BE2C (cell line): ENCODE results near the gene PRND.

Experiments
- DNase-seq: peaks from one replicate; pipeline ENCODE4 v3.0.0-alpha.2; 2020
- H3K27me3 ChIP-seq: fragments of 250-450 bp; sonication (Bioruptor Pico); 2 replicates; pipeline ENCODE4 v1.5.1; 2020; ENCODE audit warnings: mild to moderate bottlenecking
- H3K36me3 ChIP-seq: fragments of 250-450 bp; sonication (Bioruptor Pico); 2 replicates; pipeline ENCODE4 v1.5.1; 2020; ENCODE audit warnings: mild to moderate bottlenecking
- H3K4me1 ChIP-seq: fragments of 250-450 bp; sonication (Bioruptor Pico); 2 replicates; pipeline ENCODE4 v1.5.1; 2020
- H3K4me3 ChIP-seq: 2 replicates; pipeline ENCODE4 v1.5.1; 2011; ENCODE audit warnings: low read depth, low read length
- H3K9me3 ChIP-seq: fragments of 250-450 bp; sonication (Bioruptor Pico); 2 replicates; pipeline ENCODE4 v1.5.1; 2020
- TF ChIP-seq, protein P1 (sequence below): IDR thresholded peaks from 2 replicates; pipeline ENCODE4 v1.5.1; 2012; ENCODE audit warnings: mild to moderate bottlenecking, low read depth, low read length

Gene PRND

DNA sequence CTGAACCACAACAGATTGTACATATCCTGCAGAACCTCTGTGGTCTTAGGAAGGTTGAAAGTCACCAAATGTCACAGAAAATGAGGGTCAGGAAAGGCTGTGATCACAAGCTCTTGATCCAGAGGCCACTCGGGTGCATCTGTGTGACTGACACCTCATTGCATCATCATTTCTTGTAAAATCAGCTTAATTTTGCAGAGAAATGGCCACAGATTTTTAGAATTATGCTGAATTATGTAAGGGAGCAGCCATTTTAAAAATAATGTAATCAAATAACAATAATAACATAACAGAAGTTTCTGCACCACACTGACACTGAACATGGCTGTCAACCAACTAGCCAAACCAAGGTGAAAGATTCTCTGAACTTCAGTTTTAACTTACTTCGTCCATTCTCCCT is 32.5 kb upstream of the PRND start:
- no peaks in the 10 kb centered on the region for H3K27me3 ChIP-seq
- H3K9me3 ChIP-seq: no peaks in the 10 kb centered on the region
- no peak for DNase-seq
- H3K4me3 ChIP-seq: no peak overlapping the region
- TF ChIP-seq, protein P1, sequence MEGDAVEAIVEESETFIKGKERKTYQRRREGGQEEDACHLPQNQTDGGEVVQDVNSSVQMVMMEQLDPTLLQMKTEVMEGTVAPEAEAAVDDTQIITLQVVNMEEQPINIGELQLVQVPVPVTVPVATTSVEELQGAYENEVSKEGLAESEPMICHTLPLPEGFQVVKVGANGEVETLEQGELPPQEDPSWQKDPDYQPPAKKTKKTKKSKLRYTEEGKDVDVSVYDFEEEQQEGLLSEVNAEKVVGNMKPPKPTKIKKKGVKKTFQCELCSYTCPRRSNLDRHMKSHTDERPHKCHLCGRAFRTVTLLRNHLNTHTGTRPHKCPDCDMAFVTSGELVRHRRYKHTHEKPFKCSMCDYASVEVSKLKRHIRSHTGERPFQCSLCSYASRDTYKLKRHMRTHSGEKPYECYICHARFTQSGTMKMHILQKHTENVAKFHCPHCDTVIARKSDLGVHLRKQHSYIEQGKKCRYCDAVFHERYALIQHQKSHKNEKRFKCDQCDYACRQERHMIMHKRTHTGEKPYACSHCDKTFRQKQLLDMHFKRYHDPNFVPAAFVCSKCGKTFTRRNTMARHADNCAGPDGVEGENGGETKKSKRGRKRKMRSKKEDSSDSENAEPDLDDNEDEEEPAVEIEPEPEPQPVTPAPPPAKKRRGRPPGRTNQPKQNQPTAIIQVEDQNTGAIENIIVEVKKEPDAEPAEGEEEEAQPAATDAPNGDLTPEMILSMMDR: no peak
- no peaks in the 10 kb centered on the region for H3K4me1 ChIP-seq
- H3K36me3 ChIP-seq: no peaks in the 10 kb centered on the region

DNA sequence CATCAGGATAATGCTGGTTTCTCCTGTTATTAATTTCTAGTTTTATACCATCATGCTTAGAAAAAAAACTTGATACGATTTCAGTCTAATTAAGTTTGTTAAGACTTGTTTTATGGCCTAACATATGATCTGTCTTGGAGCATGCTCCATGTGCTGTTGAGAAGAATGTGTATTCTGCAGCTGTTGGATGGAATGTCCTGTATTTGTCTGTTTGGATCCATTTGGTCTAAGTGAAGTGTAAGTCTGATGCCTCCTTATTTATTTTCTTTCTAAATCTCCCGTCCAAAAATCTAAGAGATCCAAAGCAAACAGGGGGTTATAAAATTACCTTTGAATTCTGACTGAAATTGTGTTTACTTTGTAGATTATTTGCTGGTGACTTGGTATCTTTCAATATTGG is 30.0 kb upstream of the PRND start:
- no peak overlapping the region for H3K4me3 ChIP-seq
- H3K9me3 ChIP-seq: no peaks in the 10 kb centered on the region
- TF ChIP-seq, protein P1: no peak
- no peaks in the 10 kb centered on the region for H3K36me3 ChIP-seq
- no peaks in the 10 kb centered on the region for H3K27me3 ChIP-seq
- H3K4me1 ChIP-seq: no peaks in the 10 kb centered on the region
- DNase-seq: no peak

DNA sequence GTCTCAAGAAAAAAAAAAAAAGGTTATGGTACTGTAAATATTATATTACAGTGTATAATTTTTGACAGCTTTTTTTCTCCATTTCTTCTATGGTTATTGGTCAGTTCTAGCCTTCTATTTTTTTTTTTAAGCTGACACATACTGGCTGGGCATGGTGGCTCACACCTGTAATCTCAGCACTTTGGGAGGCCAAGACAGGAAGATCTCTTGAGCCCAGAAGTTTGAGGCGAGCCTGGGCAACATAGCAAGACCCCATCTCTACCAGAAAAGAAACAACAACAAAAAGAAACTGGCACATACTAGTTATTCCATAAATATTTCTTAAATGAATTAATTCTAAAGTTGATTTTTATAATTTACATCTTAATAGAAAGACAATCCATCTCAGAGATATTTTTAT is 27.6 kb upstream of the PRND start:
- Histone ChIP-seq H3K4me1 (no peaks in the 10 kb centered on the region), H3K4me3 (no peak overlapping the region), H3K36me3 (peaks cover under 1% of the 10 kb centered on the region; the same call in 1 of the 2 replicates), H3K9me3 (no peaks in the 10 kb centered on the region), H3K27me3 (no peaks in the 10 kb centered on the region)
- TF ChIP-seq, protein P1: no peak
- no peak for DNase-seq

DNA sequence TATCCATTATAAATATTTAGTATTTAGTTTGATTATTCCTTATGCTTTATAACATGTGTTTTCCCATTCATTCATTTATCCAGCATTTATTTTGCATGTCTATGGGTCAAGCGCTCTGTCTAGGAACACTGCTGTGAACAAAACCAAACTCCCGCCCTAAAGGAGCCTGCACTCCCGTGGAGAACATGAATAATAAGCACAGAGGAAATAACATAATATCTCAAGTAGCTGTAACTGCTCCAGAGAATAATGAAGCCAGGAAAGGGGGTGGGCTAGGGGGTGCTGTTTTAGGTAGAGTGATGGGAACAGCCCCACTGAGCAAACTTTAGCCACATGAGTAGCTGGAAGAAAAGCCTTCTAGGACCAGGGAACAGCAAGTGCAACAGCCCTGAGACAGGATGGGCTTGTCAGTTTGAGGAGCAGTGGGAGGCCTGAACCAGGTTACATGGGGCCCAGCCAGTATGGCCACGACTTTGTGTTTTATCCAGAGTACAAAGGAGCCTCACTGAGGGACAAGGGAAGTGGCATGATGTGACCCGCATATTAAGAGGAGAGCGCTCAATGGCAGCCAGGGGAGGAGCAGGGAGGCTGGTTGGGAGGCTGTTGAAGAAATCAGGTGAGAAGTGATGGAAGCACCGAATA is 24.4 kb upstream of the PRND start:
- DNase-seq: no peak
- Histone ChIP-seq H3K9me3 (no peaks in the 10 kb centered on the region), H3K36me3 (peaks cover 6% of the 10 kb centered on the region; the same call in 1 of the 2 replicates), H3K27me3 (no peaks in the 10 kb centered on the region), H3K4me3 (no peak overlapping the region), H3K4me1 (no peaks in the 10 kb centered on the region)
- TF ChIP-seq, protein P1: no peak

DNA sequence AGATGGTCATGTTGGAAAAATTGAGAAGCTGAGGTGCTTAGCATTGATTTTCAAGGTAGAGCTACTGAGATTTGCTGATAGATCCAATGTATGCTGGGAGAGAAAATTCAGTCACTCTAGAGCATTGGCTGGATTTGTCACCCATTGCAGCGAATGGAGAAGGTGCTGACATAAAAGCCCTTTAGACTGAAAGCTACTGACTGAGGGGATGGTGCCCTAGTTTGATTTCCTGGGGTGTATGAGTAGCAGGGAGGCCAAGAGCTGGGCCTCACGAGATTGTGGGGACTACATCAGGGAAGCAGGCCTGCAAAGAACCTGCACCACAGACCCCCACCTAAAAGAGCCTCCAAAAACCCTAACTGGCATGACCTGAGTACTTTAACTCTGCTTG is 23.9 kb upstream of the PRND start:
- Histone ChIP-seq H3K36me3 (peaks cover 6% of the 10 kb centered on the region; the same call in 1 of the 2 replicates), H3K4me3 (no peak overlapping the region), H3K4me1 (no peaks in the 10 kb centered on the region), H3K9me3 (no peaks in the 10 kb centered on the region), H3K27me3 (no peaks in the 10 kb centered on the region)
- TF ChIP-seq, protein P1: no peak
- DNase-seq: no peak

DNA sequence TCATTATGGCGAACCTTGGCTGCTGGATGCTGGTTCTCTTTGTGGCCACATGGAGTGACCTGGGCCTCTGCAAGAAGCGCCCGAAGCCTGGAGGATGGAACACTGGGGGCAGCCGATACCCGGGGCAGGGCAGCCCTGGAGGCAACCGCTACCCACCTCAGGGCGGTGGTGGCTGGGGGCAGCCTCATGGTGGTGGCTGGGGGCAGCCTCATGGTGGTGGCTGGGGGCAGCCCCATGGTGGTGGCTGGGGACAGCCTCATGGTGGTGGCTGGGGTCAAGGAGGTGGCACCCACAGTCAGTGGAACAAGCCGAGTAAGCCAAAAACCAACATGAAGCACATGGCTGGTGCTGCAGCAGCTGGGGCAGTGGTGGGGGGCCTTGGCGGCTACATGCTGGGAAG is 22.5 kb upstream of the PRND start:
- TF ChIP-seq, protein P1: no peak
- Histone ChIP-seq H3K4me1 (no peaks in the 10 kb centered on the region), H3K27me3 (no peaks in the 10 kb centered on the region), H3K36me3 (peaks cover 6% of the 10 kb centered on the region; the same call in 1 of the 2 replicates), H3K9me3 (no peaks in the 10 kb centered on the region), H3K4me3 (no peak overlapping the region)
- DNase-seq: no peak
